Left ventricle myocardium inferior (tissue), 1 donor: ENCODE results near the gene CAMK2A. TPM values are rescaled to one million over a fixed set of nuclear protein-coding genes. Genes with fewer than 3 reads are reported as not detected.

ENCODE experiments used
- DNase-seq: peaks from one replicate; pipeline ENCODE4 v3.0.0-alpha.2; 2020
- H3K27ac ChIP-seq: fragments of 200-600 bp; replicated peaks from 2 replicates; pipeline ENCODE4 v1.8.0; 2021
- H3K27me3 ChIP-seq: fragments of 200-600 bp; 2 replicates; pipeline ENCODE4 v1.8.0; 2021; ENCODE audit warnings: low read depth
- H3K36me3 ChIP-seq: fragments of 200-600 bp; 2 replicates; pipeline ENCODE4 v1.8.0; 2021
- H3K4me1 ChIP-seq: fragments of 200-600 bp; 2 replicates; pipeline ENCODE4 v1.8.0; 2021
- H3K4me3 ChIP-seq: fragments of 200-600 bp; 2 replicates; pipeline ENCODE4 v1.8.0; 2021; ENCODE audit warnings: mild to moderate bottlenecking, moderate library complexity
- H3K9me3 ChIP-seq: fragments of 200-600 bp; replicated peaks from 2 replicates; pipeline ENCODE4 v1.8.0; 2021
- CTCF ChIP-seq: fragments of 200-600 bp; IDR thresholded peaks from 2 replicates; pipeline ENCODE4 v1.8.0; 2021; ENCODE audit warnings: antibody characterized with exemption, mild to moderate bottlenecking, borderline replicate concordance
- intact Hi-C: fragments of 100-400 bp; cut with micrococcal nuclease; formaldehyde crosslinking; loops from one replicate; pipeline ENCODE4 v1.11.0; 2022
- total RNA-seq: library from RNA; stranded (reverse); fragmentation: NEBNext Ultra II Directional; extraction: Animal tissue kit (Norgen Biotek cat#: 25700); gene quantifications from one replicate; pipeline ENCODE4 v1.2.1, GENCODE V29; 2021
- donor health status: DM: no; HTN: yes; CAD: no; lungs with severe emphysema.

The CAMK2A gene
- total RNA-seq, 1 donor from 2014 or later = 19.4 TPM

- no peak overlapping the region for H3K27ac ChIP-seq
- no peaks in the 10 kb centered on the region for H3K36me3 ChIP-seq
- no peaks in the 10 kb centered on the region for H3K4me1 ChIP-seq
- no peak overlapping the region for H3K4me3 ChIP-seq
- intact Hi-C loops = no loop called here
- H3K9me3 ChIP-seq = no peaks in the 10 kb centered on the region
- no peak for DNase-seq
- no peak for TF ChIP-seq CTCF
- H3K27me3 ChIP-seq = no peaks in the 10 kb centered on the region
Measured at GRCh38 chr5:150310246-150310645, 20.7 kb upstream of the CAMK2A start.

- H3K9me3 ChIP-seq = no peaks in the 10 kb centered on the region
- DNase-seq = no peak
- no peaks in the 10 kb centered on the region for H3K4me1 ChIP-seq
- no peak for TF ChIP-seq CTCF
- intact Hi-C loops = no loop called here
- H3K27ac ChIP-seq = no peak overlapping the region
- peaks cover 3% of the 10 kb centered on the region for H3K27me3 ChIP-seq
- H3K4me3 ChIP-seq = no peak overlapping the region
- H3K36me3 ChIP-seq = no peaks in the 10 kb centered on the region
Measured at GRCh38 chr5:150309886-150310239, 20.3 kb upstream of the CAMK2A start.

- intact Hi-C loops = no loop called here
- Histone ChIP-seq H3K9me3 (no peaks in the 10 kb centered on the region), H3K36me3 (no peaks in the 10 kb centered on the region), H3K27ac (no peak overlapping the region), H3K4me3 (no peak overlapping the region), H3K4me1 (peaks cover 2% of the 10 kb centered on the region), H3K27me3 (peaks cover 9% of the 10 kb centered on the region)
- no peak for TF ChIP-seq CTCF
- no peak for DNase-seq
Measured at GRCh38 chr5:150309101-150309885, 19.7 kb upstream of the CAMK2A start.

- Histone ChIP-seq H3K9me3 (no peaks in the 10 kb centered on the region), H3K27me3 (peaks cover 22% of the 10 kb centered on the region), H3K27ac (no peak overlapping the region), H3K4me1 (peaks cover 8% of the 10 kb centered on the region), H3K4me3 (no peak overlapping the region), H3K36me3 (no peaks in the 10 kb centered on the region)
- no peak for TF ChIP-seq CTCF
- no peak for DNase-seq
- intact Hi-C loops = no loop called here
Measured at GRCh38 chr5:150307617-150308426, 18.2 kb upstream of the CAMK2A start.

- Histone ChIP-seq H3K36me3 (no peaks in the 10 kb centered on the region), H3K4me1 (peaks cover 18% of the 10 kb centered on the region), H3K4me3 (no peak overlapping the region), H3K9me3 (no peaks in the 10 kb centered on the region), H3K27ac (no peak overlapping the region), H3K27me3 (peaks cover 32% of the 10 kb centered on the region)
- intact Hi-C loops = no loop called here
- TF ChIP-seq CTCF = no peak
- no peak for DNase-seq
Measured at GRCh38 chr5:150306775-150307174, 17.2 kb upstream of the CAMK2A start.
